Measurements from ENCODE around the gene CELSR2.
"Not testable (repeated sequence)": the region's sequence is repeated elsewhere in the genome, so short reads cannot be mapped to it uniquely, and the experiment has no call there.

CELSR2 gene

GRCh38 chr1:109248797-109249629 lies at the start of gene CELSR2:
Gene CELSR2, plus strand, starts transcription at chr1:109249539. Its CDS starts 541 bp downstream, at chr1:109250080.
- DNase-seq, result no peak

- DNase-seq, result no peak
Measured at GRCh38 chr1:109199710-109200109, 49.6 kb upstream of the CELSR2 start.

DNA sequence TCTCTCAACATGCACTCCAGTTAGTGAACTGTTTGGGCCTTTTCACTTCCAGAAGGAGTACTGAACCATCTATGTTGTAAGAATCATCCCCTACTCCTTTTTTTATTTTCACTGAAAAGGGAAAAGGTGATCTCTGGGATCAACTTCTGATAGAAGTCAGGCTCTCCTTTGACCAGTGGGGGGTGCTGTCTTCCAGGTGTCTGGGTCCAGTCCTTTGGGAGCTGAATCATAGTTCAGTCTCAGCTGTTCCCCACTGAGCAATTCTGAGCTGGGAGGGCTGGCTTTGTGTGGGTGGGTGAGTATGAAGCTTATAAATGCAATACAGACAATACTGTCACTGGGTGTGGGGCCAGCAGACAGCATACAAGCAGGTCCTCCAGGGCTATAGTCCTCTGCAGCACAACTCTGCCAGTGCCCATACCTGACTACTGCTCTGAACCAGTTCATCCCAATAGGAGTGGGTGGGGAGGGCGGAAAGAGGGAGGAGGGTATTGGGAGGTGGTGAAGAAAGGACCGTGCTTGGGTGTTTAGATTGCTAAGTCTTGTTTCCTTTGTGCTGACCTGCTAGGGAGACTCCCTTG lies 48.1 kb upstream of the CELSR2 start:
- no peak for DNase-seq

DNA sequence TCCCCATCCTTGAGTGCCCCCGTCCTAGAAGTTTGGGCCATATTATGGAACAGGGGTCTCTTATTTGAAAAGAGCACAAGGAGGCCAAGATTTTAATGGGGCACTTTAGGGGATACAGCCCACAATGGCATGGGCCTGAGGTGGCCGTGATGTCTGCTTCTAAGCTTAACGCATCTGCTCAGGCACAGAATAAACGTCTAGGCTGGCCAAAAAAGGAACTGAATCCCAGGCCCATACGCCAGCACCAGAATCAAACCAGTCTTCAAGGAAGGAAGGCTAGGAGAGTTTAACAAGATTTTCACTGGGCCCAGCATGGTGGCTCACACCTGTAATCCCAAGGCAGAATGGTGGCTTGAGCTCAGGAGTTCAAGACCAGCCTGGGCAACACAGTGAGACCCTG lies 44.9 kb upstream of the CELSR2 start:
- no peak for DNase-seq

- DNase-seq, result no peak
Measured at GRCh38 chr1:109206339-109206738, 43.0 kb upstream of the CELSR2 start.

GRCh38 chr1:109207467-109208103 lies 41.8 kb upstream of the CELSR2 start:
- no peak for DNase-seq

- no peak for DNase-seq
Measured at GRCh38 chr1:109208394-109208793, 40.9 kb upstream of the CELSR2 start.

DNA sequence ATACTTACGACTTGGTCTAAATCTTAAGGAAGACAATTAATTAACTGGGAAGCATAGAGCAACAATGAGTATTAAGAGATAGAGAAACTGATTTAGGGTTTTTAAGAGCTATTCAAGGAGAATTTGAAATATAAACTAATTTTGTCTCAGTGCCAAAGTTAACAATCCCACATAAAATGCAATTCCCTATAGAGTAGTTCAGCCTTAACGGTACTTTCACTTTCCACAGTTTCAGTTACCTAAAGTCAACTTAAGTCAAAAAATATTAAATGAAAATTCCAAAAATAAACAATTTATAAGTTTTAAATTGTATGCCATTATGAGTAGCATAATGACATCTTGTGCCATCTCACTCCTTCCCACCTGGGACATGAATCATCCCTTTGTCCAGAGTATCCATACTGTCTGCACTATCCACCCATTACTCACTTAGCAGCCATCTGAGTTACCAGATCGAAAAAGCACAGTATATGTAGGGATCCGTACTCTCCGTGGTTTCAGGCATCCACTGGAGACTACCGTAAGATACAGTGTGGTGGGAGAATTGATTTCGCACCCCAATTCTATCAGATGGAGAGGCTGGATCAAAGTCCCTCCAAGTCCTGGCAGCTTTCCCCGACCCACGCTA lies 40.4 kb upstream of the CELSR2 start:
- DNase-seq, result no peak

DNA sequence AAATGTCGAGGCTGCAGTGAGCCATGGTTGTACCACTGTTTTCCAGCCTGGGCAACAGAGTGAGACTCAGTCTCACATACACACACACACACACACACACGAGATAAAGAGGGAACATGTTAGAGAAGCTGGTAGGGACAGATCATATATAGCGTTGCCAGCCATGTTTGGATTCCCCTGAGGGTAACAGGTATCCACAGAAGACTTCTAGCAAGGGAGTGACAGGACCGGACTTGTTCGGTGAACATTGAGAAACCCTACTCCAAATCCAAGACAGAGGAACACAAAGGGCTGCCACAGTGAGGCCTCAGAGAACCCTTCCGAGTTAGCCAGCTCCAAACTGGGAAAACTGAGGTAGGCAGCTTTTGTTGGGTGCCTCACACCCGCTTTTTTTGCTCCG lies 39.3 kb upstream of the CELSR2 start:
- no peak for DNase-seq

DNA sequence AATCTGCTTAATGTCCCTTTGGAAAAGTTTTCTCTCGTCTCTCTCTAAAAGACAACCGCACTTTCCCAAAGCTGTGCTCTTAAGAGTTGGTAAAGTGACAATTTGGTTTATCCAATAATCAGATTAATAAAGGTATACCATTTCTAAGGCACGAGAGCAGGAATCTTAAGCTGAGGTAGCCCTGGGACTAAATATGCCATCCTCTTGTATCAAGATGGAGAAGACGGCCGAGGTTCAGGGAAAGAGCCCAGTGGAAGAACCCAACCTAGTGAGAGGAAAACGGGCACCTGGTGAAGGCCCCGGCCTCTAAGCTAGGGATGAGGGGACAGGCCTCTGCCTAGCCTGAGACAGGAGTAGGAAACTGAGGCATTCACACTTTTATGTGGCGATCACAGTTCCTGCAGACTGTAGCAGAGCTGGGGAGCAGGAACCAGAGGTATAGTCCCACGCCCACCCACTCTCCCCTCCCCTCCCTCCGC lies 36.0 kb upstream of the CELSR2 start:
- no peak for DNase-seq

DNA sequence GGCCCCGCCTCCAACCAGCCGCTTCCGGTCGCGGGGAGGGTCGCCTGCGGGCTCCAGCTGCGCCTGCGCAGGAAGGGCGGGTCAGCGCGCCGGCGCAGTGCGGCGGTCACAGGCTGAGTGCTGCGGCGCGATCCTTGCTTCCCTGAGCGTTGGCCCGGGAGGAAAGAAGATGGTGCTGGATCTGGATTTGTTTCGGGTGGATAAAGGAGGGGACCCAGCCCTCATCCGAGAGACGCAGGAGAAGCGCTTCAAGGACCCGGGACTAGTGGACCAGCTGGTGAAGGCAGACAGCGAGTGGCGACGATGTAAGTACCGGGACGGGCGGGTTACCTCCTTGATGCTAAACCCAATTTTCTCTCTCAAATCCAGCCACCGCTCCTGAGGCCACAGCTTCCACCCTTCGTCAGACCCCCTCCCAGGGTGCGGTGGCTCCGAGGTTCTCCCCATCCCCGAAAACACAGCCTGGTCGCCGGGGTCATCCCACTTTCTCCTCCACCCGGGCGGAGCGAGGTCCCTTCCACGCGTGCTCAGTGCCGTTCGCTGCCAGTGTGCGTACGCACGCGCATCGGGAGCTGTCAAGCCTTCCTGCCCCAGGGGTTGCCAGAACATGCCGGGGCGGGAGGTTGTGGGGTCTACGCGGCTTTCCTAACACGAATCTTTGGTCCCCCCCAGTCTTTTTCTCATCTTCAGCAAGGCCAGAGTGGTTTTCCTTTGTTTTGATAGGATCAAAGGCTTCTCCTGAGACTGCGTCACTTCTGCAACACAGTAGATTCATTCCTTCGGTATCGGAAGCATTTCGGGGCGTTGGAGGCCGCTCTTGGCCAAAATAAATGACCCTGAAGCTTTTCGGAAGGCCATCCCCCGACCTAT lies 35.3 kb upstream of the CELSR2 start, which contains the start of gene SARS1:
TSS of gene SARS1 (plus strand) at position 95 of the 870 bp plus-strand sequence. CDS start at position 170, 75 bp downstream.
- peak; percentile 55 for DNase-seq

DNA sequence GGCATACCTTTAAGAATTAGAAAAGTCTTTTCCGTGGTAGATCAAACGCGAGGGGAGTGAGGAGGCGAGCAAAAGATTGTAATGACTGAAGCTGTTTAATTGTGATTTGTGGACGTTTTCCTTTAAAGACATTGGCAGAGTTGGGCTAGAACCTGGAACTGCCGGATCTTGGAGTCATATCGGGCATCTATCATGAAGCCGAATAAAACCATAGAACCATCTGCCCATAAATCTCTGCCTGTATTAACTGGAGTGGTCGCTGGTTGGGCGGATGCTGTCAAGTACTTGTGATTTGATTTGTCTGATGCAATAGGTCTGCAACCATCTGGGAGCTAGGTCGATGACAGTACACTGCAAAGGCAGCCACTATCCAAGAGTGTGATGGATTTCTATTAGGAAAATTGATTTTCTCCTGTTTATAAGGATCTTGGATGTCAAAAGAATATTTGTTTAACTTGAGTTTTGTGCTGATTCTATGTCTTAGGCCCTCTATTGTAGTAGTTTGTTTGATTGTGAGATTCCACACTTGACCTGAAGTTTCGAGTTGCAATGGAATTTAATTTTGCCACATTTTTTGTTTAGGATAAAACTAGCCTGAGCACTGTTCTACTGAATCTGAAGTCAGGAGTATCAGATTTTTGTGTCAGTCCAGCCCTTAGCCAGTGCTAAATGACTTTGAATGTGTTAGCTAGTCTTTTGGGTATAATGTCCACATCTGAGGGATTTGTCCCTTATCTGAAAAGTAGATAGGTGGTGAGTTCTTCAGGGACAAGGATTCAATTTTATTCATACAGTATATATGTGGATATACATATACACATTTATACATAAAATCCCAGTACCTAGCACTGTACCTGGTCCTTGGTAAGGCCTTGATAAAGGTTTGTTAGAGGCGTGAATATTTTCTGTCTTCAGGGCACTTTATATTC lies 34.4 kb upstream of the CELSR2 start:
- DNase-seq, result peak; percentile 70

DNA sequence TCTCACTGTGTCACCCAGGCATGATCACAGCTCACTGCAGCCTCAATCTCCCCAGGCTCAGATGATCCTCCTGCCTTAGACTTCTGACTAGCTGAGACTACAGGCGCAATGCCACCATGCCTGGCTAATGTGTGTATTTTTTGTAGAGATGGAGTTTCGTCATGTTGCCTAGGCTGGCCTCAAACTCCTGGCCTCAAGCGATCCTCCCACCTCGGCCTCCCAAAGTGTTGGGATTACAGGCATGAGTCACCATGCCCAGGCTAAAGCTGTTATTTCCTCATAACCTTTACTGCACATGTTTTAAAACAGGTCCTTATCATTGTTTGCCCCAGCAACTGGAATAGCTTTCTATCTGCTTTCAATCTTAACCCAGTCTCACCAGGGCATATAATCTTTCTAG lies 32.7 kb upstream of the CELSR2 start:
- DNase-seq, result no peak

DNA sequence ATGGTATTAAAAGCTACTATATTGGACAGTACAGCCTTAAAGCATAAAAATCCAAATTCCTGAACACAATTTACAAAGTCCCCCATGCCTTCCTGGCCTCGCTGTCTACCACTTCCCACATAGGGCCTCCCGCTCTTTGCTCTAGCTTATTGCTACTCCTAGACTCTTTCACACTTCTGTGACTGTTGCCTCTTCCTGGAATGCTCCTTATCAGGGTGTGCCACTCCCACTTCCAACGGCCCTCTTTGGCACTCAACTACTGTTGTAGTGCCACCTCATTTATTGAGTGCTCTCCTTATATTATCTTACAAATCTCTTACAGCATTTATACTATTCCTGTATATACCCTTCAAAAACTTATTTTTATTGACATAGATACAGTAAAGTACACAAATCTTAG lies 30.8 kb upstream of the CELSR2 start:
- no peak for DNase-seq

- not testable (repeated sequence) for DNase-seq
Measured at GRCh38 chr1:109221201-109221600, 28.1 kb upstream of the CELSR2 start.

GRCh38 chr1:109225308-109225707 lies 24.0 kb upstream of the CELSR2 start:
- no peak for DNase-seq

GRCh38 chr1:109225711-109226445 lies 23.5 kb upstream of the CELSR2 start:
- no peak for DNase-seq

DNA sequence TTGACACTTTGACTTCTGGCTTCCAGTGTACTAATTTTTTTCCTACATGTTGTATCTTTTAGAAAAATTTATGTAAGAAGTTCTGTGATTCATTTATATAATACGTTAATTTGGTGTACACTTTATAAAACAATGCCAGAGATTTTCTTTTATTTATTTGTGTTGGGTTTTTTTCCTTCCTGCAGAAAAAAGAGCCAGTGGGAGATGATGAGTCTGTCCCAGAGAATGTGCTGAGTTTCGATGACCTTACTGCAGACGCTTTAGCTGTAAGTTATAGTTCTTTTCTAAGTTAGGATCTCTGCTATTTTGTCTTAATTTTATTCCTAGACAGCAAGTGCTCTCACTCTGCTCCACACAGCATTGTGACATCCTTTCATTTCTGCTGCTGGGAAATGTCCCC lies 21.2 kb upstream of the CELSR2 start:
- no peak for DNase-seq

DNA sequence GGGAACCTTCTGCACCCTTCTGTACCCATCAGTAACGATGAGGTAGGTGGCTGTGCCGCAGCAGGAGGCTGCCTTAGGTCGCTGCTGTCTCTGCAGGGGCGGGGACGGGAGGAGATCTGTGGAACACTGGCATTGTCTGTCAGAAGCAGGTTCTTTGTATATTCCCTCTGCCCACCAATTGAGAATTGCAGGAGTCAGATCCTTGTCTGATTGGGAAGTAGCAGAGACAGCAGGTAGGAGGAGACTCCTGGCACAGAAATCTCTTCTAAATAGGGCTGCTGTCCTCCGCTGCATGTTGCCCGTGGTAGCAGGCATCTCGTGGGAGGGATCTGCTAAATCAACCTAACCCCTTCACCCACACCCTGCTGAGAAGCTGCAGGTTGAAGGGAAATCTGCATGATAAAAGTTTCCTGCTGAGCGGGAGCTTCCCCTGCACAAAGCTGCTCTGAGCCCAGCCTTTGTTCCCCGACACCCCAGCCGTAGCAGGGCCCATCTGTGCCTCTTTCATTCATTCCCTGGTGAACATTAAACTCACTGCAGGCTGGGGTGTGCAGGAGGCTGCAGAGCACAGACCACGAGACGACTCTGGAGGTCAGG lies 19.7 kb upstream of the CELSR2 start:
- no peak for DNase-seq

DNA sequence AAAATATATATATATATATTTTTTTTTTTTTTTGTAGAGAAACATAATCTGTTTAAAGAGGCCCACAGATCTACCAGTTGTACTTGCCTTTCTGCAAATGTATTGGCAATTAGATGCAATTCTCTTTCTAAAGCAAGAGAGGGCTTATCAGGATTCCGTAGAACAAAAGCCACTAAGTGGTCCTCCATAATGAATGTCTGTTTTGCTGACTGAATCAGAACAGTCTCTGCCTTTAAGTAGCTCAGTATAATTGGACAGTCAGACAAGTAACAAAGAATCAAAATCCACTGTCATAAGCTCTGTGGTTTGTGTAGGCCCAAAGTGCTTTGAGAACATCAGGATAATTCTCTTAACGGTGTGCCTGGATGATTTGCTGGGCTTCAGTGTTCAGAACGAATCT lies 18.3 kb upstream of the CELSR2 start:
- no peak for DNase-seq
